K562 (cell line): ENCODE data around the gene ROS1. TPM values are rescaled to one million over a fixed set of nuclear protein-coding genes. Genes with fewer than 3 reads are reported as not detected.

Experiments used
- ATAC-seq: fragments of 200-7000 bp; cut with Tn5 transposase; 3 replicates; pipeline ENCODE4 v1.9.1; 2020; ENCODE audit warnings: moderate library complexity
- BruUV-seq: library from RNA; stranded (reverse); fragments of 400-500 nt; replicated peaks from 2 replicates; lab custom pipeline; 2021; lab: Mats Ljungman, UMichigan
- CTCF ChIA-PET: fragments of 300-600 bp; formaldehyde crosslinking; extraction: SDS; loops from one replicate; lab custom pipeline; 2021; ENCODE audit warnings: low intra/inter-chr PET ratio; lab: Yijun Ruan, JAX
- POLR2A ChIA-PET: fragments of 300-600, 350-650 bp; sonication (Branson Sonifier 250); formaldehyde crosslinking; extraction: SDS; loops from one replicate; lab custom pipeline; 2021; ENCODE audit warnings: antibody characterized with exemption, inconsistent platforms; lab: Yijun Ruan, JAX
- DNase-seq, 4 experiments: peaks; one replicate each; pipeline versions ENCODE4 v3.0.0 to v3.0.0-alpha.2; 2011 to 2018; ENCODE audit warnings: low spot score in 3 of 4, mixed read lengths in 3 of 4; ENCODE audit errors: extremely low read depth in 1 of 4
- FAIRE-seq: peaks from 2 replicates; lab custom pipeline; 2011; peaks lifted over from hg19 to GRCh38; lab: Jason Lieb, UNC
- H2AFZ ChIP-seq: 2 replicates; pipeline ENCODE4 v1.6.0; 2011; ENCODE audit warnings: low read depth, low read length, control low read depth, inconsistent platforms
- H3K27ac ChIP-seq: fragments of 200-600 bp; 3 replicates; pipeline ENCODE4 v1.8.0; 2011; ENCODE audit warnings: low read depth, mild to moderate bottlenecking, control low read depth, inconsistent platforms, low read length, moderate library complexity, mixed read lengths; ENCODE audit errors: extremely low read depth
- H3K27me3 ChIP-seq, 2 experiments: fragments of 300-600 bp in 1 of 2; 2 replicates in 1 of 2; 3 replicates in 1 of 2; pipeline versions ENCODE4 v1.6.0 to v1.8.0; 2011; ENCODE audit warnings: inconsistent platforms in 2 of 2, low read length in 2 of 2, mild to moderate bottlenecking in 1 of 2, mixed read lengths in 1 of 2, moderate library complexity in 1 of 2; ENCODE audit not compliant: control insufficient read depth in 2 of 2, insufficient read depth in 2 of 2
- H3K36me3 ChIP-seq: fragments of 300-600 bp; 3 replicates; pipeline ENCODE4 v1.8.0; 2011; ENCODE audit warnings: mild to moderate bottlenecking, low read length, inconsistent platforms; ENCODE audit not compliant: control insufficient read depth, insufficient read depth
- H3K4me1 ChIP-seq, 2 experiments: fragments of 200-600 bp in 1 of 2; replicated peaks in 1 of 2; 2 replicates in 1 of 2; 3 replicates in 1 of 2; pipeline versions ENCODE4 v1.5.1 to v1.8.0; 2011; ENCODE audit warnings: inconsistent platforms in 2 of 2, low read length in 2 of 2, mild to moderate bottlenecking in 1 of 2, mixed read lengths in 1 of 2, moderate library complexity in 1 of 2; ENCODE audit not compliant: control insufficient read depth in 2 of 2, insufficient read depth in 2 of 2
- H3K4me2 ChIP-seq: 2 replicates; pipeline ENCODE4 v1.6.1; 2011; ENCODE audit warnings: low read length, control low read depth, inconsistent platforms, mixed read lengths; ENCODE audit not compliant: insufficient read depth
- H3K4me3 ChIP-seq: fragments of 200-600 bp; sonication (generic), shearing (Covaris generic); 2 replicates; pipeline ENCODE4 v1.5.1; 2016; ENCODE audit warnings: control low read depth, inconsistent platforms
- H3K79me2 ChIP-seq: fragments of 200-600 bp; 3 replicates; pipeline ENCODE4 v1.8.0; 2011; ENCODE audit warnings: low read length, inconsistent platforms; ENCODE audit not compliant: control insufficient read depth, insufficient read depth
- H3K9ac ChIP-seq, 2 experiments: 2 replicates each; pipeline versions ENCODE4 v1.6.0 to v1.6.1; 2011; ENCODE audit warnings: low read depth in 2 of 2, low read length in 2 of 2, control low read depth in 1 of 2, inconsistent platforms in 1 of 2, mild to moderate bottlenecking in 1 of 2, mixed read lengths in 1 of 2; ENCODE audit not compliant: insufficient read depth in 1 of 2
- H3K9me1 ChIP-seq: one replicate; pipeline ENCODE4 v1.6.0; 2011; ENCODE audit warnings: inconsistent platforms, mild to moderate bottlenecking, low read length, moderate library complexity; ENCODE audit not compliant: control insufficient read depth, insufficient read depth
- H3K9me3 ChIP-seq: replicated peaks from 2 replicates; pipeline ENCODE4 v1.5.1; 2011; ENCODE audit warnings: low read depth, low read length, inconsistent platforms; ENCODE audit not compliant: control insufficient read depth, insufficient read depth
- H4K20me1 ChIP-seq: replicated peaks from 2 replicates; pipeline ENCODE4 v1.6.1; 2011; ENCODE audit warnings: low read length, inconsistent platforms, mixed read lengths; ENCODE audit not compliant: control insufficient read depth, insufficient read depth
- CEBPB ChIP-seq: fragments of 450-650 bp; IDR thresholded peaks from 2 replicates; pipeline ENCODE4 v1.6.1; 2016; ENCODE audit warnings: missing genetic modification characterization, missing compliant biosample characterization
- CEBPG ChIP-seq, 3 experiments: fragments of 200-800 bp in 1 of 3; sonication (Bioruptor generic) in 1 of 3; sonication (generic) in 1 of 3; formaldehyde crosslinking in 1 of 3; IDR thresholded peaks in 2 of 3; conservative IDR thresholded peaks in 1 of 3; 2 replicates each; pipeline versions ENCODE4 v1.6.1 to v1.8.0; 2016 to 2022; ENCODE audit warnings: missing compliant biosample characterization in 2 of 3, missing genetic modification characterization in 2 of 3, mild to moderate bottlenecking in 1 of 3, missing genetic modification reagents in 1 of 3
- EWSR1 ChIP-seq: fragments of 450-650 bp; IDR thresholded peaks from 2 replicates; pipeline ENCODE4 v1.6.1; 2018; ENCODE audit warnings: borderline replicate concordance, mild to moderate bottlenecking, low read depth, moderate library complexity; ENCODE audit not compliant: partially characterized antibody
- PKNOX1 ChIP-seq: fragments of 450-650 bp; IDR thresholded peaks from 2 replicates; pipeline ENCODE4 v1.6.1; 2016
- SMARCC2 ChIP-seq: fragments of 450-650 bp; IDR thresholded peaks from 2 replicates; pipeline ENCODE4 v1.6.1; 2017; ENCODE audit warnings: antibody characterized with exemption, moderate library complexity, mild to moderate bottlenecking, low read depth
- ZNF121 ChIP-seq: sonication (generic); formaldehyde crosslinking; conservative IDR thresholded peaks from 2 replicates; pipeline ENCODE4 v1.8.0; 2022; ENCODE audit warnings: missing genetic modification reagents
- ZNF41 ChIP-seq: fragments of 250-450 bp; sonication (Bioruptor Pico); conservative IDR thresholded peaks from 2 replicates; pipeline ENCODE4 v1.4.0; 2020; ENCODE audit warnings: mild to moderate bottlenecking
- WGBS: fragments of 100-300 bp; shearing (Covaris generic); methylation state at CpG from one replicate; pipeline ENCODE4 v1.1.6; 2016; ENCODE audit warnings: low coverage, mixed read lengths; ENCODE audit not compliant: insufficient coverage; ENCODE audit errors: missing lambda C conversion rate; 5-methylcytosine and 5-hydroxymethylcytosine counted together
- in situ Hi-C: fragments of 300-500 bp; cut with MboI; formaldehyde crosslinking; loops from 4 replicates; pipeline ENCODE4 v1.15.0; 2018; ENCODE audit warnings: inconsistent platforms, mixed read lengths
- intact Hi-C: fragments of 100-400 bp; cut with micrococcal nuclease; formaldehyde crosslinking; loops from 2 replicates; pipeline ENCODE4 v1.14.2; 2022
- polyA plus RNA-seq, 8 experiments: library from polyadenylated mRNA; depleted of rRNA in 4 of 8; stranded (reverse) in 5 of 8; unstranded in 3 of 8; fragments of >200 nt; fragmentation: Nextera tagmentation in 2 of 8; fragmentation: Illumina TruSeq in 1 of 8; extraction: Ambion mirVana in 2 of 8; extraction: Trizol in 1 of 8; gene quantifications; 2 replicates each; pipeline versions ENCODE4 v1.2.1 to v1.2.3, GENCODE V29; 2011 to 2014; ENCODE audit warnings: inconsistent platforms in 1 of 8, missing spikeins in 1 of 8
- total RNA-seq, 7 experiments: library from RNA; depleted of rRNA in 6 of 7; stranded (reverse); fragments of >200 nt in 6 of 7; fragmentation: Illumina TruSeq in 2 of 7; extraction: Trizol in 2 of 7; gene quantifications; 2 replicates each; pipeline versions ENCODE4 v1.2.1 to v1.2.3, GENCODE V29; 2011 to 2021; ENCODE audit warnings: low replicate concordance in 1 of 7
- TF ChIP-seq, protein P1 (sequence below): sonication (generic); formaldehyde crosslinking; IDR thresholded peaks from 2 replicates; pipeline ENCODE4 v1.8.1; 2023; ENCODE audit warnings: mild to moderate bottlenecking, missing genetic modification reagents

Gene ROS1
- total and polyA plus RNA-seq, 9 of the 15 experiments (the other 6 are each of a cell fraction or from before 2014, with no cell fraction given), result under 0.01 to 0.16 (median 0.04) TPM; not detected in 6

DNA sequence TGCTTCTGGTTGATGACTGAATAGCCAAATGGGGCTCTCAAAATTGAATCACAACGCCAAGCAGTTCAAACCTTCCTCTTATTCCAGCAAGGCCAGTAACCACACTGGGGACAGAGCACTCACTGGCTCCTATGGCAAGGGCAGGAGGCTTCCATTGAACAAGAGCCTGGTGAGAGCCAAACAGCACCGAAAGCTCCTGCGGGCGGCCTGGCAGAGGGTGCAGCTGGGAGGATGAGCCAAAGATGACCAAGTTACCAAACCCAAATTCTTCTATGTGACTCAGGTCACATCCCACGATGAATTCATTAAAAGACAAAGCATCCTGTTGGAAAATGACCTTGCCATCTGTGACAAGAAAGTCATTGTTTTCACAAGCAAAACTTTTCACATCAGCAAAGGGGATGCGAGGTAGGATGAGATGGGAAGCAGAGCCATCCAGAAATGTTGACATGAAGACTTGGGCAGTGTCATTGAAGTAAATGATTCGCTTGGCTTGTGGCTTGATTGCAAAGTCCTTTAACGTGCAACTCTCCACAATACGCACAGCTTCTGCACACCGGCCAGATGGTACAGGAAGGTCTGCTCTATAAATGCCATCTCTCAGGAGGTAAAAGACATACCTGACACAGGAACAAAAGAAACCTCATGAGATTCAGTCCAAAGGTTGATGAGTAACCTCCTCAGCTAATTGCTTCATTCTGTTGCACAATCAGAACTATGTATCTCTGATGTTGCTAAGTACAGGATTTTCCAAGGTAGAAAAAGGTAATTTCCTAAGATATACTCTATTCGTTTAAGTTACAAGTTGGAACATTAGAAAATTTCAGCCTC is 36.3 kb downstream of the ROS1 start:
- WGBS, result under 1% methylated on average over 11 of the region's 11 CpGs
- Histone ChIP-seq H3K4me3 (no peak overlapping the region), H3K36me3 (no peaks in the 10 kb centered on the region), H3K27me3 (peaks cover 0 to 3% of the 10 kb centered on the region in 2 experiments; a peak in 1 of 5 replicates), H3K9me3 (no peaks in the 10 kb centered on the region), H3K4me1 (no peaks in the 10 kb centered on the region; a peak in 1 of 5 replicates), H3K4me2 (no peak overlapping the region), H4K20me1 (no peaks in the 10 kb centered on the region), H3K79me2 (no peaks in the 10 kb centered on the region), H3K9ac (no peak overlapping the region), H3K9me1 (no peaks in the 10 kb centered on the region), H2AFZ (no peak overlapping the region), H3K27ac (no peak overlapping the region)
- POLR2A ChIA-PET, result interaction anchor here (0.5 to 1.4 kb wide), 3 partner anchors 10 to 1194 kb away, joined by 3 read pairs; no protein-coding TSS in a partner anchor
- no peak for FAIRE-seq
- in situ Hi-C loops, result no loop called here
- no peak for TF ChIP-seq SMARCC2
- TF ChIP-seq PKNOX1, result no peak
- no peak for TF ChIP-seq ZNF41 (CRISPR knock-in tag)
- TF ChIP-seq EWSR1, result no peak
- TF ChIP-seq, protein P1, sequence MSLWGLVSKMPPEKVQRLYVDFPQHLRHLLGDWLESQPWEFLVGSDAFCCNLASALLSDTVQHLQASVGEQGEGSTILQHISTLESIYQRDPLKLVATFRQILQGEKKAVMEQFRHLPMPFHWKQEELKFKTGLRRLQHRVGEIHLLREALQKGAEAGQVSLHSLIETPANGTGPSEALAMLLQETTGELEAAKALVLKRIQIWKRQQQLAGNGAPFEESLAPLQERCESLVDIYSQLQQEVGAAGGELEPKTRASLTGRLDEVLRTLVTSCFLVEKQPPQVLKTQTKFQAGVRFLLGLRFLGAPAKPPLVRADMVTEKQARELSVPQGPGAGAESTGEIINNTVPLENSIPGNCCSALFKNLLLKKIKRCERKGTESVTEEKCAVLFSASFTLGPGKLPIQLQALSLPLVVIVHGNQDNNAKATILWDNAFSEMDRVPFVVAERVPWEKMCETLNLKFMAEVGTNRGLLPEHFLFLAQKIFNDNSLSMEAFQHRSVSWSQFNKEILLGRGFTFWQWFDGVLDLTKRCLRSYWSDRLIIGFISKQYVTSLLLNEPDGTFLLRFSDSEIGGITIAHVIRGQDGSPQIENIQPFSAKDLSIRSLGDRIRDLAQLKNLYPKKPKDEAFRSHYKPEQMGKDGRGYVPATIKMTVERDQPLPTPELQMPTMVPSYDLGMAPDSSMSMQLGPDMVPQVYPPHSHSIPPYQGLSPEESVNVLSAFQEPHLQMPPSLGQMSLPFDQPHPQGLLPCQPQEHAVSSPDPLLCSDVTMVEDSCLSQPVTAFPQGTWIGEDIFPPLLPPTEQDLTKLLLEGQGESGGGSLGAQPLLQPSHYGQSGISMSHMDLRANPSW (CRISPR knock-in tag), result no peak
- peak; percentile 48 for TF ChIP-seq CEBPB (tag)
- no peak for TF ChIP-seq ZNF121 (CRISPR knock-in tag)
- no peak for TF ChIP-seq CEBPG (CRISPR knock-in tag; IDR thresholded peaks at IDR 0.05)
- peak; percentile 56 to 87 for TF ChIP-seq CEBPG (tag; conservative IDR thresholded peaks at IDR 0.05 in 1 of 2, IDR thresholded peaks at IDR 0.05 in 1 of 2)
- ATAC-seq, result no peak
- CTCF ChIA-PET, result no interaction called here
- intact Hi-C loops, result no loop called here
- BruUV-seq, result no TSS peak
- DNase-seq, result no peak
